Ammon's horn (tissue), 1 donor: ENCODE data around the gene TBCE.
A peak's percentile ranks its signal among the peaks of the same experiment; 100 is the strongest.

Experiments
- DNase-seq: peaks from one replicate; pipeline ENCODE4 v3.0.0-alpha.2; 2016; ENCODE audit warnings: low spot score

The TBCE gene

DNA sequence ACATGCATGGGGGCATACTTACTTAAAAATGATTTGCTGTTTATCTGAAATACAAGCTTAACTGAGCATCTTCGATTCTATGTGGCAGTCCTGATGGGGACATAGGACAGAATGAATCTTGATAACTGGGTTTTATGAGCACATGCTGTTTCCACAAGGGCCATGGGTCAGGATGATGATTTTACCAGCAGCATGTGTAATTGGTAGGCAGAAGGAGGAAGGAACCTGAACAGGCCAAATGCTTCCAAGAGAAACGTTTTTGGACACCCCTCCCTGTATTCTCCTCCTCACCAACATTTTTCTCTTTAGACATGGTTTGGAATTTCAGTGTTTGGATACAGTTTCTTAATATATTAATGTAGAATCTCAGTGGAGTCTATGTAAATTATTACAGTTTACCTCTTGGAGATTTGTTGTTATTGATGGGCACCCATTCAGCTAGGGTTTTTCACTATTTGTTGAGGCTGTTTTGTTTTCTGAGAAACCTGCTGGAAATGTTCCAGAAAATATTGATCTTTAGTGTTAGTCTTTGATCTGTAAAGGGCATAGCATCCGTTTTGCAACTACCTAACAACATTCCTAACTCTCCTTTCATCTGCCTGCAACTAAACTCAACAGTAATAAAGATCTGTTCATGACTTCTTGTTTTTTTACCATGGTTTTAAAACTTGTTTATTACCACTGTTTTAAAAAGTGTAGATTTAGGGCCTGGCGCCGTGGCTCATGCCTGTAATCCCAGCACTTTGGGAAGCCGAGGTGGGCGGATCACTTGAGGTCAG, 42.0 kb downstream of the TBCE start:
- no peak for DNase-seq

GRCh38 chr1:235410467-235410866, 43.2 kb downstream of the TBCE start:
- DNase-seq = no peak

- no peak for DNase-seq
These were observed 44.6 kb downstream of the TBCE start for GRCh38 chr1:235411489-235412486.

- DNase-seq = peak; percentile 76
These were observed 48.0 kb downstream of the TBCE start for GRCh38 chr1:235415008-235415904.

DNA sequence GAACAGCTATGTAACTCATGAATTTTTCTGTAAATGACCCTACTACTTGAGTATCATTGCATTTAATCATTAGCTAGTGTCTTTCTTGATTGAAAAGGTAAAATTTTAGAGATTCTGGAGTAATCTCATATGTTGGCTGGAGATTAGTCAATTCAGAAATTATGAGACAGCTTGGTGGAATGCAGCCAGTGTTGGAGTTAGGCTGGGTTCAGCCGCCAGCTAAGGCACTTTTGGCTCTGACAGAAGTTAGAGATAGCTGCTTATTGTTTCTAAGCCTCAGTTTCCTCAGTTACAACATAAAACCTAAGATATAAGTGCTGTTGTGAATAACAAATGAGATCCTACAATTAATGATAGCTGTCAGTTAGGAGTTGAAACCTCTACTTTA, 49.4 kb downstream of the TBCE start:
- DNase-seq = no peak

DNA sequence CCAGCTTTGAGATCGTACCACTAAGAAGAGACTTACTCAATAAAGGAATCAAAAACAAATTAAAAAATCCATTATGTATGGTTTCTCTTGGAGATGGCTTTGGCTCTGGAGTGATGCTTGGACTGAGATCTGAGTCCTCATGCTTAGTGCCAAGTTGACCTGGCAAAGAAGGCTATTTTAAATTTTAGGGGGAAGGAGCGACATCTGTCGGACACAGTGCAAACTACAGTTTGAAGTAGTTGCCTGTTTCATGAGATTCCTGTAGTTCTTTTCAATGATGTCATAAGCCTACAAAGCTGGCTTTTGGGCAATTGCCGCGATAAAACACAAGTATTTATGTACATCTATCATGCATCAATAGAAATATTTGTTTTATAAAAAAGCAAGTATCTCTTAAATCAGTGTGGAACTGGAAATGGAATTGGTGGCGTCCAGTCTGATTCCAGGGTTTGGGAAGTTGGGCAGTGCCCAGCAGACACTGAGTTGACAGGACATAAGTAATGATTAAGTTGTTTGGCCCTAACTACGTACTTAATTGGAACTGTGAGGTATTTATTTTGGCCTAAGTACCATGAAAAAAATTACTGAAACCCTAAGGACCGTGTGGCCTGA, 50.0 kb downstream of the TBCE start:
- DNase-seq = peak; percentile 78

GRCh38 chr1:235421751-235422150, 54.5 kb downstream of the TBCE start:
- no peak for DNase-seq

- DNase-seq = no peak
These were observed 56.0 kb downstream of the TBCE start for GRCh38 chr1:235423214-235423652.

DNA sequence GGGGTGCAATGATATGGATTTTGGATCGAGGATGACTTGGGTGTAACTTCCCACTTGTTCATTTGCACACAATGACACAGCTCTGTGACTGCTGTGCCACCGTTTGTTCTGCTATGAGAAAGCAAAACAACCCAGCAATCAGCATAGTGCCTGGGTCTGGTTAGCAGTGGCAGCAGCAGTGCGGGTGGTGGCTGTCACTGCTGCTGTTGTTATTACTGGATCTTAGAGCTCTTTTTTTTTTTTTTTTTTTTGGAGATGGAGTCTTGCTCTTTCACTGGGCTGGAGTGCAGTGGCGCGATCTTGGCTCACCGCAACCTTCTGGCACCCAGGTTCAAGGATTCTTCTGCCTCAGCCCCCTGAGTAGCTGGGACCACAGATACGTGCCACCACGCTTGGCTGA, 56.9 kb downstream of the TBCE start:
- peak; percentile 73 for DNase-seq

- DNase-seq = no peak
These were observed 58.1 kb downstream of the TBCE start for GRCh38 chr1:235425357-235425756.

GRCh38 chr1:235426143-235426542, 58.9 kb downstream of the TBCE start:
- no peak for DNase-seq

DNA sequence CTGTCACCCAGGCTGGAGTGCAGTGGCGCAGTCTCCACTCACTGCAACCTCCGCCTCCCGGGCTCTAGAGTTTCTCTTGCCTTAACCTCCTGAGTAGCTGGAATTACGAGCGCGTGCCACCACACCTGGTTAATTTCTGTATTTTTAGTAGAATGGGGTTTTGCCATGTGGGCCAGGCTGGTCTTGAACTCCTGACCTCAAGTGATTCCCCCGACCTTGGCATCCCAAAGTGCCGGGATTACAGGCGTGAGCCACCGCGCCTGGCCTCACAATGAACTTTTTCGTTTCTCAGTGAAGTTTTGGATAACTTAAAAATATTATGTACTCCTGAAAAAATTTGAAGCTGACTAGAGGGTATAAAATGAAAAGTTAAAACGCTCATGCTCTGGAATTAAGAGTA, 59.5 kb downstream of the TBCE start:
- no peak for DNase-seq

- no peak for DNase-seq
These were observed 60.2 kb downstream of the TBCE start for GRCh38 chr1:235427447-235427846.

DNA sequence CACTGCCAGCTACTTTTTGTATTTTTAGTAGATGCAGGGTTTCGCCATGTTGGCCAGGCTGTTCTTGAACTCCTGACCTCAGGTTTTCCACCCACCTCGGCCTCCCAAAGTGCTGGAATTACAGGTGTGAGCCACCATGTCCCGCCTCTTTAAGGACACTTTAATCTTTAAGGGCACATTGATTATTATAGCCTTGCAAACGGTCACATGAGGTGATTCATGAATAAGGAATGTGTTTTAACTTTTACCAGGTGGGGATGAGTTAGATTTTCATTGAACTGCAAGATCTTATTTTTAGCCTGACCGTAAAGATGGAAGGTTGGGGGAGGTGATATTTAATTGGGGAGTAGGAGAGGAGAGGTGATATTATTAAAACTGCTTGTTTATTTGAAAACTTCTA, 61.9 kb downstream of the TBCE start:
- DNase-seq = no peak

GRCh38 chr1:235430991-235431390, 63.8 kb downstream of the TBCE start:
- DNase-seq = no peak

DNA sequence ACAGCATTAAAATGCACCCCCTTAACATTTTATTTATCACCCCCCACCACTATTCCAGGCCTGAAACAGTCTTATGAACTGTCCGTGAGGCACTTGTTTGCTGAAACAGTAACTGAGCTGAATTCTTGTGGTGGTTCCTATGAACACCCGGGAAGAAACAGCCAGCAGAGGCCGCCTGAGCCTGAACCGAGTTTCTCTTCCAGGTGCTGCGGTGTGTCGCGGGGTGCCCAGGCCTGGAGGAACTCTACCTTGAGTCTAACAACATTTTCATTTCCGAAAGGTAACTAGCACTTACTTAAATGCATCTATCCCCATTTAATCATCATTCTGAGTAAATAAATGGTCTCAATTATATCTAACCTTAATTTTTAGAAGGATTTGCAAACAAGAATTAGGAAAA, 66.8 kb downstream of the TBCE start:
- no peak for DNase-seq

DNA sequence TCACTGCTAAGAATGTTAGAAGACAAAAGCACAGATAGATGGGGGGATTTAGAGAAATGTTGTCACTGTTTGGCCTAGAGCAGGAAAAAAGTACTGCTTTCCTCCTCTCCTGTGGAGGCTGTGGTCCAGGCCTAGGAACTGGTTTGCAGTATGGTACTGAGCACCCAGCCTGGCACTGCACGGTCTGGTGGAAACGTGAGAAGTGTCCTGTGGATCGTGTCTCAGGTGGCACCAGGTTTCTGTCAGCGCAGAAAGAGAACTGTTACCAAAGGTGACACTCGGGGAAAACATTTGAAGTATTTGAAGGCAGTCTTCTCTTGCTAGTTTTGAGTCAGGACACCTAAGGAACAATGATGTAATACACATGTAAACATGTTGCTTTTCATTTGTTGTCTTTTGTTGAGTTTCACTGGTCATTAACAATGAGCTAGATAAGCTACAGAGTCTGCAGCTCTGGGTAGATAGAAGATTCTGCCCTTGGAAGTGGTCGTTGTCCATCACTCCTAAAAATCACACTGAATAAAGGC, 74.0 kb downstream of the TBCE start:
- DNase-seq = no peak

GRCh38 chr1:235442788-235443429, 75.7 kb downstream of the TBCE start:
- no peak for DNase-seq

- no peak for DNase-seq
These were observed 81.4 kb downstream of the TBCE start for GRCh38 chr1:235448616-235449015.

- no peak for DNase-seq
These were observed 83.2 kb downstream of the TBCE start for GRCh38 chr1:235450433-235450832.
